ENCODE measurements around the gene POLD4.
A peak's percentile ranks its signal among the peaks of the same experiment; 100 is the strongest.
"Not testable (repeated sequence)": the region's sequence is repeated elsewhere in the genome, so short reads cannot be mapped to it uniquely, and the experiment has no call there.

Gene POLD4

GRCh38 chr11:67353317-67354074 lies at the start of gene POLD4:
Gene POLD4, minus strand, starts transcription at chr11:67353546. Its CDS starts 147 bp downstream, at chr11:67353399.
- peak; percentile 92 to 98 for DNase-seq

DNA sequence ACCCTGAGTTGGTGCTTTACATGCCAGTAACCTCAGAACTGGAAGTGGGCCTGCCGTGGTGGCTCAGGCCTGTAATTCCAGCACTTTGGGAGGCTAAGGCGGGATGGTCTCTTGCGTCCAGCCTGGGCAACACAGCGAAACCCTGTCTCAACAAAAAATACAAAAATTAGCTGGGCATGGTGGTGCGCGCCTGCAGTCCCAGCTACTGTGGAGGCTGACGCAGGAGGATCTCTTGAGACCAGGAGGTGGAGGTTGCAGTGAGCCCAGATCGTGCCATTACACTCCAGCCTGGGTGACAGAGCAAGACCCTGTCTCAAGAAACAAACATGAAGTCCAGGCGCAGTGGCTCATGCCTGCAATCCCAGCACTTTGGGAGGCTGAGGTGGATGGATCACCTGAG lies 49.7 kb upstream of the POLD4 start:
- DNase-seq, result not testable (repeated sequence)

DNA sequence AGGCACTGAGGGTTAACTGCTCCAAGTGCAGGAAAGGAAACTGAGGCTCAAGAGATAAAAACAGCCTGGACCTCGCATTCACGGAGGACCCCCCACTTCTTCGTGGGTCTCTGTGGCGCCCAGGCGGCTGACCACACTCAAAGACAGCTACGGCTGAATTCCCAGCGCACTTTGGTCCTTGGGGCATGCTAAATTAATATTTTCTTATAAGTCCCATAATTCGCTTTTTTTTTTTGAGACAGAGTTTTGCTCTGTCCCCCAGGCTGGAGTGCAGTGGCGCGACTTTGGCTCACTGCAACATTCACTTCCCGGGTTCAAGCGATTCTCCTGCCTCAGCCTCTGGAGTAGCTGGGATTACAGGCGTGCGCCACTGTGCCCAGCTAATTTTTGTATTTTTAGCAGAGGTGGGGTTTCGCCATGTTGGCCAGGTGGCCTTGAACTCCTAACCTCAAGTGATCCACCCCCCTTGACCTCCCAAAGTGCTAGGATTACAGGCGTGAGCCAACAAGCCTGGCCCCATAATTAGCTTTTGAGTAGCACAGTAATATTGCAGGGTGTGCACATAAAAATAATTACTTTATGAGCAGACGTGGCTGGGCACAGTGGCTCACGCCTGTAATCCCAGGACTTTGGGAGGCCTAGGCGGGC lies 49.0 kb upstream of the POLD4 start:
- DNase-seq, result not testable (repeated sequence)

DNA sequence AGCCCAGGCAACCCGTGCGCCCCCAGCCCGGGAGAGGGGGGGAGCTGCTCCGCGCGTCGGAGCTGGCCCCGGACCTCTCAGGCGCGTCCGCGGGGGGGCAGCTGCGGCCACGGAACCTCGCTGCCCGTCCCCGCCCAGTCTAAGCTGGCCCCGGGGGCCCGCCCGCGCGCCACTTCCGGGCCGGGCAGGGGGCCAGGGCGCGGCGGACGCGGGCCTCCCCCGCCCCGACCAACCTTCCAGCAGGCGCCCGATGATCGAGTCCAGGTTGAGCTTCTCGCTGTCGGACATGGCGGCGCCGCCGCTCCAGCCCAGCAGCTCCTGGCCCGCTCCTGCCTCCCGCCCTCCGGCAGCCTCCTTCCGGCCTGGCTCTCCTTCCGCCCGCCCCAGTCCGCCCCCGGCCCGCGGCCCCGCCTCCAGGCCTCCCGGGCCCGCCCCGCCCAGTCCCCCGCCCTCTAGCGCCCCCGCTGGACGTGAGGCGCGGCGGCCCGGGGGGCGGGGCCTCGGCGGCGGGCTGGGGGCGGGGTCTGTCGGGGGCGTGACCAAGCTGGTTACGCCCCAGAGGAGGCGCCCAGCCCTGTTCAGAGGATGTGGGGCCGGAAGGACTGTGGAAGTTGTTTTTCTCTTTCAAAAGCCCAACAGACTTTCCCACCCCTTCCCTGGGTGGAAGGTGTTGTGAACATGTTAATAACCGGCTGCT lies 48.3 kb upstream of the POLD4 start, which contains the start of gene PPP1CA:
Gene PPP1CA (minus strand): TSS at position 364 of the 697 bp plus-strand sequence. CDS start 76 bp downstream, at position 288.
- DNase-seq, result peak; percentile 58 to 95

DNA sequence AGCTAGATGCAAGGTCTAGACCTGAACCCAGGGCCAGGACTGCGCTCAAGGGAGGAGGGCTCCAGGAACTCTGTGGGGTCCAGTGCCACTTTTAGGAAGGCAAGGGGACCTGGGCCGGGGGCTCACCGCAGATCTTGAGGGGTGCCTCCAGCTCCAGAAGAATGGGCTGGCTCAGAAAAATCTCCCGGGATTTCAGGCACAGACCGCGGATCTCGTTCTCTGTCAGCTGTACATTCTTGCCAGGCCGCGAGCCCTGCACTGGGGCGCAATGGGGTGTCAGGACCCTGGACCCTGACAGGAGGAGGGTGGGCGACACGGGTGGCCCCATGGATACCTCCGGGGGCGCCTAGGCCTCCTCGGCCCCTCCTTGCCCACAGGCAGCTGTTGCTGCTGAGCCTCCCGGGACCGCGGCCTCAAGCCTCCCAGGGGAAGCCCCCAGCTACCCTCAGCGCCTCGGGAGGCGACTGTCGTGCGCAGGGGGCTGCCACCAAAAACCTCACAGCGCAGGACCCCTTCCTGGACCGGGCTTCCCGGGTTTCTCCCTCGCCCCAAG lies 47.7 kb upstream of the POLD4 start:
- peak in 1 of 2 experiments; percentile 46 for DNase-seq

- no peak for DNase-seq
Observed at GRCh38 chr11:67400251-67400941, 47.0 kb upstream of the POLD4 start.

GRCh38 chr11:67398661-67399563 lies 45.6 kb upstream of the POLD4 start:
- DNase-seq, result no peak

DNA sequence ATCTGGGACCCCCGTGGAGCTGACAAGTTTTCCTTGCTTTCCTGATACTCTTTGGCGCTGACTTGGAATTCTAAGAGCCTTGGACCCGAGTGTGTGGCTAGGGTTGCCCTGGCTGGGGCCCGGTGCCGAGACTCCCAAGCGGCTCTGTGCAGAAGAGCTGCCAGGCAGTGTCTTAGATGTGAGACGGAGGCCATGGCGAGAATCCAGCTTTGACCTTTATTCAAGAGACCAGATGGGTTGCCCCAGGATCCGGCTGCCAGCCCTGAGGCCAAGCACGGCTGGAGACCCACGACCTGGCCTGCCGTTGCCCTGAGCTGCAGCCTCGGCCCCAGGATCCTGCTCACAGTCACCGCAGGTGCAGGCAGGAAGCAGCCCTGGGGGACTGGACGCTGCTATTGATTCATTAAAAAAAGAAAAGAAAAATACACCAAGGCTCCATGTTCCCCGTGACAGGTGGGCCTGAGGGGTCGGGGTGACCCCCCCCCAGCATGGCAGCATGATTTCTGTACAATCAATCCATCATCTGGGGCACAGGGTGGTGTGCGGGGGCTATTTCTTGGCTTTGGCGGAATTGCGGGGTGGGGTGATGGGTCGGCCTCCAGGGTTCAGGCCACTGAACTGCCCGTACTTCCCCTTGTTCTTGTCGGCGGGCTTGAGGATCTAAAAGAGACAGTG lies 44.8 kb upstream of the POLD4 start:
- no peak for DNase-seq

GRCh38 chr11:67397536-67397935 lies 44.2 kb upstream of the POLD4 start:
- no peak for DNase-seq

DNA sequence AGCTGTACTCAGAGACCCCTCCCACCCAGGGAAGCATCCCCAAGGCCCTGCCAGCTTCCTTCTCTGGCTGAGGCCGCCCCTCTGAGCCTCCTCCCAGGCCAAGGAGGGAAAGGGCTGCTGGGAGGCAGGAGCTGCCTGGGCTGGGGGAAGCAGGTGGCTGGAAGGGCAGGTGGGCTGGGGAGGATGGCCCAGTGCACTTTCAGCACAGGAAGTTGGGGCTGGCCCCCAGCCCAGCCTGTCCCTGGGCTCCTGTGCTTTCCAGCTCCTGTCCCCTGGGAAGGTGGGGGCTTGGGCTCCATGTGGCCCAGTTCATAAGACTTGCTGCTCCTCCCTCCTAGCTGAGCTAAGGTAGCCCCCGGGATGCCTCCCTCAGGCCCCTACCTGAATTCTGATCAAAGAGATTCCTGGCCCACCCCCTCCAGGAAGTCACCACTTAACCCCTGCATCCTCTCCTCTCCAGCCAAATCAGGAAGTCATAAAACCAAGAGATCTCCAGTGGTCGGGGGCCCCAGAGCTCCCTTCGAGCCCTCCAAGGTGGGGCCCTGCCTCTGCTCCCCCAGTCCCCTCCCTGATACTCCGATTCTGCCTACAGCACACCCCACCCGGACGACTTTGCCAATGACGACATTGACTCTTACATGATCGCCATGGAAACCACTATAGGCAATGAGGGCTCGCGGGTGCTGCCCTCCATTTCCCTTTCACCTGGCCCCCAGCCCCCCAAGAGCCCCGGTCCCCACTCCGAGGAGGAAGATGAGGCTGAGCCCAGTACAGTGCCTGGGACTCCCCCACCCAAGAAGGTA lies 43.4 kb upstream of the POLD4 start:
- DNase-seq, result no peak

GRCh38 chr11:67396259-67396581 lies 42.9 kb upstream of the POLD4 start:
- no peak for DNase-seq

GRCh38 chr11:67395555-67396258 lies 42.4 kb upstream of the POLD4 start:
- no peak for DNase-seq

GRCh38 chr11:67393990-67394389 lies 40.6 kb upstream of the POLD4 start:
- no peak for DNase-seq

GRCh38 chr11:67393437-67393836 lies 40.1 kb upstream of the POLD4 start:
- DNase-seq, result no peak

DNA sequence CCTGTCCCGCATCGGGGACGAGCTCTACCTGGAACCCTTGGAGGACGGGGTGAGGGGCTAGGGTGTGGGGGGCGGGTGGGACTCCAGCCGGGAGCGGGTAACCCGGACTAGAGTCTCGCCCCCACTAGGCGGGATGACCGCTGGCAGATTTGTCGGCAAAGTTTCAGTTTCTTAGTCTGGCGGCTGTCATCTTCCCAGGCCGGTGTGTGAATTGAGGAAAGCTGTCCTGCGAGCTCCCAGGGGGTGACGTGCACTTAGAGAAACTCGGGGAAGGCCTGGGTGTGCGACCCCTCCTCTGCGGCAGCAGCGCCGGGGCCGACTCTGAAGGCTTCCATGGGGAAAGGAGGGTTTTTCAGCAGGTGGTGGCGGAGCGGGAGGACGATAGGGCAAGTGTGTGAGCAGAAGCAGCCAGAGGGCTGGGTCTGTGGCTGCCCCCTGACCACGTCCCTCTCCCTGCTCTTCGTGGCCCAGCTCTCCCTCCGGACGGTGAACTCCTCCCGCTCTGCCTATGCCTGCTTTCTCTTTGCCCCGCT lies 38.9 kb upstream of the POLD4 start:
- no peak for DNase-seq

DNA sequence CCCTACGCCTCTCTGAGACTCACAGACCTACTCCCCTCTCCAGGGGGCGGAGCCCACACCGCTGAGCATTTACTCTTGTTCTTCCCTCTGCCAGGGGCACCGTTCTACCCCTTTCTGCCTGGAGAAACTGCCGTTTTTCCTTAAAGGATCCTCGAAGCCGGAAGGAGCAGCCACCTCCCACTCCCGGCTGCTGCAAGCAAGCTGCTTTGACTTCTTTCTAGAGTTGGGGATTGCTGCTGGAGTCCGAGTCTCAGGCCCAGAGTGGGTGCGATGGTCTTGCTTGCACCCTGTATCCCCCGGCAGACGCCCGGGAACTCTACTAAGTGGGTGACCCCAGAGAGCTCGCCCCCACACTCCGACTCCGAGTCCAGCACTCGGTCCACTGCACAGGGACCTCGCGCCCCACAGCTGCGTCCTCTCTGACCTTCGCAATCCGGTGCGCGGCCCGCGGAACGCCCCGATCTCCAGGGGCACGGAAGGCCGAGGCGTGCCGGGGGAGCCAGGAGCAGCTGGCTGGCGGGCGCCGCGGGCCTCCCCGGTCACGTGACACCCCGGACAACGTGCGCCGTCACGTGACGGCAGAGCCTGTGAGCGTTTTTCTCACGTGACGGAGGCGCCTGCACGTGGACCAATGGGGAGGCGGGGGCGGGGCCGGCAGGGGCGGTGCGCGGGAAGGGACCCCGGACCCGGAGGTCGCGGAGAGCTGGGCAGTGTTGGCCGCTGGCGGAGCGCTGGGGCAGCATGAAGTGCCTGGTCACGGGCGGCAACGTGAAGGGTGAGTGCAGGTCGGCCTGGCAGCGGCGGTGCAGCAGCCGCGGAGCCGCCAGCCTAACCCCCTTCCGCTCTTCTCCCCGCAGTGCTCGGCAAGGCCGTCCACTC lies 38.2 kb upstream of the POLD4 start, which contains the start of gene RAD9A:
Gene RAD9A (plus strand): TSS at position 683 of the 879 bp plus-strand sequence. CDS start 59 bp downstream, at position 742.
- DNase-seq, result peak; percentile 85 to 99

DNA sequence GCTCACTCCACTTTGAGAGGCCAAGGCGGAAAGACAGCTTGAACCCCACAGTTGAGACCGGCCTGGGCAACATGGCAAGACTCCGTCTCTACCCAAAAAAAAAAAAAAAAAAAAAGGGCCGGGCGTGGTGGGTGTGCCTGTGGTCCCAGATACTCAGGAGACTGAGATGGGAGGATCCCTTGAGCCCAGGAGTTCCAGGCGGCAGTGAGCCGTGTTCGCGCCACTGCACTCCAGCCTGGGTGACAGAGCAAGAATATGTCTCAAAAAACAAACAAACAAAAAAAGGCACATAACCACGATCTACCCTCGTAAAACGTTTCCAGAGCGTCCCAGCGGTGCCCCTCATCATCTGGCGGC lies 37.6 kb upstream of the POLD4 start:
- DNase-seq, result no peak

GRCh38 chr11:67389477-67389876 lies 36.1 kb upstream of the POLD4 start:
- DNase-seq, result peak; percentile 22 to 74

All from NCI-H526 (cell line).